ENCODE data around the gene ZNF569.
A peak's percentile ranks its signal among the peaks of the same experiment; 100 is the strongest.
"Not testable (repeated sequence)": the region's sequence is repeated elsewhere in the genome, so short reads cannot be mapped to it uniquely, and the experiment has no call there.

Gene ZNF569

DNA sequence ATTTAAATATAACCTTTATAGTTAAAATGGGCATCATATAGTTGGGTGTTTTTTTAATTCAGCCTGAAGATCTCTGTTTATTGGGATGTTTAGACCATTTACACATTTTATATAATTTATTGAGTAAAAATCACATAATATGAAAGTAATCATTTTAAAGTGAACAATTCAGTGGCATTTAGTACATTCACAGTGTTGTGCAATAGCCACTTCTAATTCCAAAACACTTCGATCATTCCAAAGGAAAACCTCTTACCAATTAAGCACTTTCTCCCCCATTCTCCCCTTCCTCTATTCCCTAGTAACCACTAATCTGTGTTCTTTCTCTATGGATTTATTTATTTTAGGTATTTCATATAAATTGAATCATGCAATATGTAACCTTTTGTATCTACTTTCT, 66.2 kb downstream of the ZNF569 start:
- no peak for DNase-seq (ENCODE audit: low read depth in 2 of 2)

DNA sequence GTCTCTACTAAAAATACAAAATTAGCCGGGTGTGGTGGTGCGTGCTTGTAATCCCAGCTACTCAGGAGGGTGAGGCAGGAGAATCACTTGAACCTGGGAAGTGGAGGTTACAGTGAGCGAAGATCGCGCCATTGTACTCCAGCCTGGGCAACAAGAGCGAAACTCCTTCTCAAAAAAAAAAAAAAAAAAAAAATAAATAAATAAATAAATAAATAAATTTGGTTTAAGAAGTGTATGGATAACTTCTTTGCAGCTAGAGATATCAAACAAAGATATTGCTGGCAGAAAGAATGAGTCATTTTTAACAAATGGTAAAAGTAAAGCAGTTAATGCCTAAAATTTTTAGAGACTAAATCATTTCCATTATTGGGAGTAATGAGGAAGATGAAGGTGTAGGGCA, 75.8 kb downstream of the ZNF569 start:
- DNase-seq (ENCODE audit: low read depth in 2 of 2): not testable (repeated sequence)

DNA sequence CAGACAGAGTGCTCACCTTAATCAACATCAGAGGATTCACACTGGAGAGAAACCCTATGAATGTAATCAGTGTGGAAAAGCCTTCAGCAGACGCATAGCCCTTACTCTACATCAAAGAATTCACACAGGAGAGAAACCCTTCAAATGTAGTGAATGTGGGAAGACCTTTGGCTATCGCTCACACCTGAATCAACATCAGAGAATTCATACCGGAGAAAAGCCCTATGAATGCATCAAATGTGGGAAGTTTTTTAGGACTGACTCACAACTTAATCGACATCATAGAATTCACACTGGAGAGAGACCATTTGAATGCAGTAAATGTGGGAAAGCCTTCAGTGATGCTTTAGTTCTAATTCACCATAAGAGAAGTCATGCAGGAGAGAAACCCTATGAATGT, 78.0 kb downstream of the ZNF569 start:
- DNase-seq (ENCODE audit: low read depth in 2 of 2): no peak

DNA sequence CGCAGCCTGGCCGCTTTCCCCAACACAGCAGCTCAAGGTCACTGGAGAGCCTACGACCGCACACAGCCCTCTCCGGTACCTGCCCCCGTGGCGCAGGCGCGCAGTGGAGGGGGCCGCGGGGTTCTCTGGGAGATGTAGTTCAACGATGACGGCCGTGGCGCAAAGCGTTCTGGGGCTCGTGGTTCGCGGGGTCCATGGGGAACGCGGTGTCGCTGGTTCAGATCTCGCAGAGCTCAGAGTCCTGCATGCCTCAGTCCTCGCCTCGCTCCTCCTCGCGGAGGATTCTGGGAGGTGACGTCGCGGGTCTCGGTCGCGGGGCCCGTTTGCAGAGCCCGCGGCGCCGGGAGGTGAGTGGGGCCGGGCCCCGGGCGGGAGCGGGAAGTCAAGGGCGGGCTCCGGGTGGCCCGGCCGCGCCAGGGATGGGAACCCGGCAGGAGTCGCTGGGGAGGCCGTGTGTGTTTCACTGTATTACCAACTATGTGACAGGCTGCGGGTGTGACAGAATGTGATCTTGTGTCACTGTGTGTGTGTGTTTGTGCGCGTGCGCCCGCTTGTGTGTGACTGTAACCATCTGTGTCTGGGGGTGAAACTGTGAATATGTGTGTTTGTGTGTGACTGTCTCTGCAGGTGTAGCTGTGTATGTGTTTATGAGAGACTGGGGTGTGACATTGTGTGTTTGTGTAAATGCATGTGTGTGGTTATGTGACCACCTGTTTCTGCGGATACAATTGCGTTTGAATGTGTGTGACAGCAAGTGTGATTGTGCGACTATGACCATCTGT, 96.2 kb downstream of the ZNF569 start, which contains the start of gene ZNF527:
Gene ZNF527, plus strand, starts transcription at position 220 of the 782 bp plus-strand sequence. CDS start 3,100 bp downstream, outside the sequence.
- DNase-seq (ENCODE audit: low read depth in 2 of 2): peak; percentile 91 to 92

- DNase-seq (ENCODE audit: low read depth in 2 of 2): not testable (repeated sequence)
Observed at GRCh38 chr19:37370386-37370879, 96.8 kb downstream of the ZNF569 start.

DNA sequence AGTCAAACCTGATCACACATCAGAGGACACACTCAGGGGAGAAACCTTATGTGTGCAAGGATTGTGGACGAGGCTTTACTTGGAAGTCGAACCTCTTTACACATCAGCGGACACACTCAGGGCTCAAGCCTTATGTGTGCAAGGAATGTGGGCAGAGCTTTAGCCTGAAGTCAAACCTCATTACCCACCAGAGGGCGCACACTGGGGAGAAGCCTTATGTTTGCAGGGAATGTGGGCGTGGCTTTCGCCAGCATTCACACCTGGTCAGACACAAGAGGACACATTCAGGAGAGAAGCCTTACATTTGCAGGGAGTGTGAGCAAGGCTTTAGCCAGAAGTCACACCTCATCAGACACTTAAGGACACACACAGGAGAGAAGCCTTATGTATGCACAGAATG, 104.5 kb downstream of the ZNF569 start:
- no peak for DNase-seq (ENCODE audit: low read depth in 2 of 2)

- no peak for DNase-seq (ENCODE audit: low read depth in 2 of 2)
Observed at GRCh38 chr19:37361994-37362393, 105.2 kb downstream of the ZNF569 start.
